NK-92 treated with Interleukin-12 subunit alpha and Interleukin-12 subunit beta, amount 100 ng/mL, for 24 hours (cell line): ENCODE data around the gene CHEK2.
"Not testable (repeated sequence)": the region's sequence is repeated elsewhere in the genome, so short reads cannot be mapped to it uniquely, and the experiment has no call there.

Experiments
- DNase-seq: peaks from one replicate; lab custom pipeline; 2025; lab: John Stamatoyannopoulos, UW

The CHEK2 gene

GRCh38 chr22:28741200-28741784 lies 328 bp downstream of the CHEK2 start:
- DNase-seq, result no peak

DNA sequence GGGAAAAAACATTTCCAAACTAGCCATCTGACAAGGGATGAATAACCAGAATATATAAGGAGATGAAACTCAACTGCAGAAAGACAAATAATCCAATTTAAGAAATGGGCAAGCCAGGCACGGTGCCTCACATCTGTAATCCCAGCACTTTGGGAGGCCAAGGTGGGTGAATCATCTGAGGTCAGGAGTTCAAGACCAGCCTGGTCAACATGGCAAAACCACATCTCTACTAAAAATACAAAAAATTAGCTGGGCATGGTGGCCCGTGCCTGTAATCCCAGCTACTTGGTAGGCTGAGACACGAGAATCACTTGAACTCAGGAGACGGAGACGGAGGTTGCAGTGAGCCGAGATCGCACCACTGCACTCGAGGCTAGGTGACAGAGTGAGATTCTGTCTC lies 2.7 kb downstream of the CHEK2 start:
- DNase-seq, result not testable (repeated sequence)

DNA sequence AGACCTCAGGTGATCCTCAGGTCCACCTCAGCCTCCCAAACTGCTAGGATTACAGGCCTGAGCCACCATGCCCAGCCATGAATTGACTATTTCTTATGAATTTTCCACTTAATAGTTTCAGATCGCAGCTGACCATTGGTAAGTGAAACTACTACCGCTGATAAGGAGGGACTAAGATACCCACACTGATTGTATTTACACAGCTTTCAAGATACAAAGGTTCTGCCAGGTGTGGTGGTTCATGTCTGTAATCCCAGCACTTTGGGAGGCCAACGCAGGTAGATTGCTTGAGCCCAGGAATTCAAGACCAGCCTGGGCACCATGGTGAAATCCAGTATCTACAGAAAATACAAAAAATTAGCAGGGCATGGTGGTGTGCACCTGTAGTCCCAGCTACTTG lies 3.9 kb downstream of the CHEK2 start:
- no peak for DNase-seq

DNA sequence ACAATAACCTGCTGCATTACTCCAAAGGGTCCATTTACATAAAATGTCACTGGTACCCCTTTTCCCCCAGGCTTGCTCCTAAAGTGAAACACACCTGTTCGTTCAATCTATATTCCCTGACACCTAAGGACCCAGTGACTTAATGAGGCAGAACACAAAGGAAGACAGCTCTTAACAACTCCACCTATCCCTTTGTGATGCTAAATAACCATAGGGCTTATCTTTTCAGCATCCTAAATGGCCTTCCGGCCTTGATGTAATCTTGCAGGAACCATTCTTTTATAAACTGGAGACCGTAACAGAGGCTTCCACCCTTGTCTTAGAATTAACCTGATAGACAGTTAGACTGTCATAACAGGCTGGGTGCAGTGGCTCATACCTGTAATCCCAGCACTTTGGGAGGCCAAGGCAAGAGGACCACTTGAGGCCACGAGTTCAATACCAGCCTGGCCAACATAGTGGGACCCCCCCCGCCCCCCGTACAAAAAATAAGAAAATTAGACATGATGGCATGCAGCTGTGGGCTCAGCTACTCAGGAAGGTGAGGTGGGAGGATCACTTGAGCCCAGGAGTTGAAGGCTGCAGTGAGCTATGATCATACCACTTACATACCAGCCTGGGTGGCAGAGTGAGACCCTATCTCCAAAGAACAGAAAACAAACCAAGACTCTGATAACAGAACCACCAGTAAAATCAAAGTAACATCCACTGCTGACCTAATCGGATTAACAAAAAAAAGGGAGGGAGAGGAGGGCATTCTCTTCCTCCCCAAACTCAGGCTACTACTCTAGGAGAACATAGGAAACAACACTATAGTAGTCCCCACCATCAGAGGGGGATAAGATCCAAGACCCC lies 5.1 kb downstream of the CHEK2 start:
- no peak for DNase-seq

GRCh38 chr22:28734393-28734792 lies 7.2 kb downstream of the CHEK2 start:
- DNase-seq, result no peak

DNA sequence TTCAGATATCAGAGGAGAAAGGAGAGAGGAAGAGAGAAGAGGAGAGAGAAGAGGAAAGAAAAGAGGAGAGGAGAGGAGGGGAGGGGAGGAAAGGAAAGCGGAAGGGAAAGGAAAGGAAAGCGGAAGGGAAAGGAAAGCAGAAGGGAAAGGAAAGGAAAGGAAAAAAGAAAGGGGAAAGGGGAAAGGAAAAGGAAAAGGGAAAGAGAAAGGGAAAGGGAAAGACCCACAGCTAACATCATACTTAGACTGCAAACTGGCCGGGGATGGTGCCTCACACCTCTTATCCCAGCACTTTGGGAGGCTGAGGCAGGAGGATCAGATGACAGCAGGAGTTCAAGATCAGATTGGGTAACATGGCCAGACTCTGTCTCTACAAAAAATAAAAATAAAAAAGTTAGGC lies 11.4 kb downstream of the CHEK2 start:
- no peak for DNase-seq

DNA sequence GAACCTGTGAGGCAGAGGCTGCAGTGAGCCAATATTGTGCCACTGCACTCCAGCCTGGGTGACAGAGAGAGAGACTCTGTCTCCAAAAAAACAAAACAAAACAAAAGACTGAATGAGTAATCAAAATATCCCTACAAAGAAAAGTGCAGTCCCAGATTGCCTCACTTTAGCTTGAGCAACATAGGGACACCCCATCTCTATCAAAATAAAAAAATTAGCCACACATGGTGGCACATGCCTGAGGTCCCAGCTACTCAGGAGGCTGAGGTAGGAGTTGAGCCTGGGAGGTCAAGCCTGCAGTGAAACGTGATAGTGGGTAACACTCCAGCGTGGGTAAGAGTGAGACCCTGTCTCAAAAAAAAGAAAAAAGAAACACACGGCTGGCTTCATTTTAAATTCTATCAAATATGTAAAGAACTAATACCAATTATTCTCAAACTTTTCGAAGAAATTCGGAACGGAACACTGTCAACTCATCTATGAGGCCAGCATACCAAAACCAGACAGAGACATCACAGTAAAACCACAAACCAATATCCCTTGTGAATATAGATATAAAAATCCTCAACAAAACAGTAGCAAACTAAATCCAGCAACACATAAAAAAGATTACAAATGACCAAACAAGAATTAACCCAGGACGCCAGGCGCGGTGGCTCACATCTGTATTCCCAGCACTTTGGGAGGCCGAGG lies 12.9 kb downstream of the CHEK2 start:
- DNase-seq, result no peak

GRCh38 chr22:28728002-28728401 lies 13.6 kb downstream of the CHEK2 start:
- no peak for DNase-seq

DNA sequence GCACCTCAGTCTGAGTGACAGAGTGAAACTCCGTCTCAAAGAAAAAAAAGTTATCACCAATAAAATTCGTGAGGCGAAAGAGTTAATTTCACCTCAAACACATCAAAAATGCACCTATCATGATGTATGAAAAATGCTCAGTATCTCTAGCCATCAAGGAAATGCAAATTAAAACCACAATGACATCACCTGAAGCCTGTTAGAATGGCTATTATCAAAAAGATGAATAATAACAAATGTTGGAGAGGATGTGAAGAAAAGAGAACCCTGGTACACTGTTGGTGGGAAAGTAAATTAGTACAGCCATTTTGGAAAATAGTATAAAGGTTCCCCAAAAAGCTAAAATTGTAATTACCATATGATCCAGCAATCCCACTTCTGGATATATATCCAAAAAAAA lies 23.6 kb downstream of the CHEK2 start:
- DNase-seq, result no peak

DNA sequence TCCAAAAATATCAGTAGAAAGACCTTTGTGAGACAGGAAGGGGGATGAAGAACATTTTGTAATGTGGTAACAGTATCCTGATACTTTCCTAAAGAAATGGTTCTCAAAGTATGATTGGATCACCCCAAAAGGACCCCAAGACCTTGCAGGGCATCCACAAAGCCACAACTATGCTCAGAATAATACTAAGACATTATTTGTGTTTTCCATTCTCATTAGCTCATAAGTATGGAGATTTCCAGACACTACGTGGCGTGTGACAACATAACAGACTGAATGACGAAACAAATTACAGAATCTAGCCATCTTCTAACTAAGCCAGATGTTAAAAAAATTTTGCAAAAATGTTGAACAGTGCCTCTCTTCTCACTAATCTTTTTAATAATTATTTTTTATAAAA lies 24.9 kb downstream of the CHEK2 start:
- no peak for DNase-seq

DNA sequence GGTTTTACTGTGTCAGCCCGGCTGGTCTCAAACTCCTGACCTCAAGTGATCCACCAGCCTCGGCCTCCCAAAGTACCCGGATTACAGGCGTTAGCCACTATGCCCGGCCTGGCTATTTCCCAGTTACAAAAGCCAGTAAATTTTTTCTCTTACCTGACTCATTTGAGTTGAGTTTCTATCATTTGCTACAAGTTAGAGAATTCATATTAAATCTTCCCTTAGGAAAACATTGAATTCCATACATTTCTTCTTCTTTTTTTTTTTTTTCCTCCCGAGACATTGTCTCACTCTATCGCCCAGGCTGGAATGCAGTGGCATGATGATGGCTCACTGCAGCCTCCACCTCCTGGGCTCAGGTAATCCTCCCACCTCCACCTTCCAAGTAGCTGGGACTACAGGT lies 26.0 kb downstream of the CHEK2 start:
- DNase-seq, result no peak

- DNase-seq, result no peak
Measured at GRCh38 chr22:28714043-28714628, 27.5 kb downstream of the CHEK2 start.

- no peak for DNase-seq
Measured at GRCh38 chr22:28711820-28712777, 29.5 kb downstream of the CHEK2 start.

DNA sequence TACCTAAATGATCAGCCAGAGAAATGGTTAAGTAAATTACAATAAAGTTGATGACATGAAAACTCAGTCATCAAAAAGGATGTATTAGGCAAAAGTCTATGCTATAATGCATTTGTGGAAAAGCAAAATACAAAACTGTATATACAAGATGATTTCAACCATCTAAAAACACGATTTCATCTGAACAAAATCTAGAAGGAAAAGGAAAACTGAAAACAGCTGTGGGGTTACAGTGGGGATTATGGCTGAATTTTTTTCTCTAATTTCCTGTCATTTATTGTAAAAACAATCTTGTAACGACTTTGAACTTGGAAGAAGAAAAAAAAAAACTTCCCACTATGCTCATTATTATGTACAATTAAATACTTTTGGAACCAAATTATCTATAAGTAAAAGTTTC lies 30.3 kb downstream of the CHEK2 start:
- no peak for DNase-seq

DNA sequence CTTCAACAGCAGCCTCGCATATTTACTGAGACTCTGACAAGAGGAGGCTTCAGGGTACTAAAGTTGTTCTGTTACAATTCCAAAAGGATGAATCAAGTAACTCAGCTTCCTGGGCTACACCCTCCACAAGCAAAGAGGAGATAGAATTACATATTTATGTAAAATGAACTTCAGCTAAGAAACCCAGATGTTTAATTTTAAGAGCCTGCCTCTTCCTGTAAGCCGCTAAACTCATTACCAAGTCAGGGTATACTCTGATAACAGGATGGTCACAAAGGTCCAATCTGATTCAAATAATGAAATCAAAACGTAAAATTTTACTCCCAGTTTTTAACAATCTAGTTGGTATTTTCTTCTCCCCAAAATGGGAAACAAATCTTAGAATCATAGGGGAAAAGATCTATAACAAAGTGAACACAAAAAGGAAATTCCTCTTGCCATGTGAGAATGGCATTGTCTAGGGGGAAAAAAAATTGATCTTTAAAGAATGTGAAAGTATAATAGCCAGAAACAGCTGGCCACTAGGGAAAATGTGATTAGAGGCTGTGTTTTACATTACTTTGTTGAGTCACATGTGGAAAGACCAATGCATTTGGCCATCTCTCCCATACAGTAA lies 30.9 kb downstream of the CHEK2 start:
- no peak for DNase-seq

GRCh38 chr22:28710107-28710506 lies 31.5 kb downstream of the CHEK2 start:
- no peak for DNase-seq

DNA sequence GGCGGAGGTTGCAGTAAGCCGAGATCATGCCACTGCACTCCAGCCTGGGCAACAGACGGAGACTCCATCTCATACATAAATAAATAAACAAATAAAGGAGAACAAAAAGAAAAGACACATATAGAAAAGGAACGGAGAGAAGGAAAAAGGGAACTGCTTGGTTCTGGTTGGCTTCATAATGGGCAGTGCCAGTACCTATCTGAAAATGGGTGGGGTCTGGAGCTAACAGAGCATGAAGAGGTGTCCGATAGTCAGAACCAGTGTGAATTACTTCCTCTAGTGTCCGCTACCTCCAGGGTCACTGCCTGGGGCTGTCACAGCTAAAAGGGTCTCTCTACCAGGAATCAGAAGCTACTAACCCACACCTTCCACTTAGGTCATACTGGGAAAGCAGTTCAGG lies 34.8 kb downstream of the CHEK2 start:
- no peak for DNase-seq

DNA sequence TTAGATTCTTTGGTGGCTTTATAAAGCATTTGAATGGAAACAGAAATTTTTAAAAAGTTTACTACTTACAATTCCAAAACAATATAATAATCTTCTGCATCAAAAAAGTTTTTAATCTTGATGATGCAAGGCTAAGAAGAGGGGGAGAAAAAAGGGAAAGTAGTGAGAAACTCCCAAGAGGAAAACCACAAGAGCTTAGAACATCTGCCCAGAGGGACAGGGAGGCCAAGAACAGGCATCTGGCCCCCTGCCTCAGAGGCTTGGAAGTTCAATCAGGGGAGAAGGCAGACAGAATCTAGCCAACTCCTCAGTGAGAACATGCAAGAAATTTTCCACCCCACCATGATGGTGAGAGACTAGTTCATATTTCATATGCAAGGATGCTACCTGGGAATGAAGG lies 38.2 kb downstream of the CHEK2 start:
- DNase-seq, result no peak

- no peak for DNase-seq
Measured at GRCh38 chr22:28702891-28703290, 38.7 kb downstream of the CHEK2 start.

GRCh38 chr22:28693041-28693760 lies 48.4 kb downstream of the CHEK2 start:
- DNase-seq, result not testable (repeated sequence)
